ENCODE results near the gene SCCPDH.

DNA sequence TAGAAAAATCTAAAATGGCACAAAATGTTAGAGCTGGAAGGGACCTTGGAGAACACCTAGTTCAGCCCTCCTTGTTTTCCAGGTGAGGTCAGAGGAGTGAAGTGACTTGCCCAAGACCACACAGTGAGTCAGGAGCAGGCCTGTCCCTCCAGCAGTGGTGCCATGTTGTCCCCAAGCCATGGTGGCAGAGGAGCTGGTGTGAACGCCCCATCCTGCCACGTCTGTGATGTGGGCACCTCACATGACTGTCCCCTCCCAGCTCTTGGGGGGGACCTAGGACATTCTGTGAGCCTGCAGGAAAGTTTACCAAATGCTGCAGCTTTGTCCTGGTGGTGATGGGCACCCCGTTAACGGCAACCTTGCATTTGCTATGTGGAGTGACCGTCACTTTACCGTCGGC lies 66.2 kb downstream of the SCCPDH start:
- TF ChIP-seq, protein P1, sequence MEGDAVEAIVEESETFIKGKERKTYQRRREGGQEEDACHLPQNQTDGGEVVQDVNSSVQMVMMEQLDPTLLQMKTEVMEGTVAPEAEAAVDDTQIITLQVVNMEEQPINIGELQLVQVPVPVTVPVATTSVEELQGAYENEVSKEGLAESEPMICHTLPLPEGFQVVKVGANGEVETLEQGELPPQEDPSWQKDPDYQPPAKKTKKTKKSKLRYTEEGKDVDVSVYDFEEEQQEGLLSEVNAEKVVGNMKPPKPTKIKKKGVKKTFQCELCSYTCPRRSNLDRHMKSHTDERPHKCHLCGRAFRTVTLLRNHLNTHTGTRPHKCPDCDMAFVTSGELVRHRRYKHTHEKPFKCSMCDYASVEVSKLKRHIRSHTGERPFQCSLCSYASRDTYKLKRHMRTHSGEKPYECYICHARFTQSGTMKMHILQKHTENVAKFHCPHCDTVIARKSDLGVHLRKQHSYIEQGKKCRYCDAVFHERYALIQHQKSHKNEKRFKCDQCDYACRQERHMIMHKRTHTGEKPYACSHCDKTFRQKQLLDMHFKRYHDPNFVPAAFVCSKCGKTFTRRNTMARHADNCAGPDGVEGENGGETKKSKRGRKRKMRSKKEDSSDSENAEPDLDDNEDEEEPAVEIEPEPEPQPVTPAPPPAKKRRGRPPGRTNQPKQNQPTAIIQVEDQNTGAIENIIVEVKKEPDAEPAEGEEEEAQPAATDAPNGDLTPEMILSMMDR (IDR thresholded peaks at IDR 0.05): no peak
- no peak for TF ChIP-seq POLR2A (IDR thresholded peaks at IDR 0.05)

Data from lower leg skin (tissue), 3 donors.